Right atrium auricular region (tissue), 2 donors: ENCODE measurements around the gene GUCY1A1. TPM values are rescaled to one million over a fixed set of nuclear protein-coding genes. Genes with fewer than 3 reads are reported as not detected.
"Not testable (repeated sequence)": the region's sequence is repeated elsewhere in the genome, so short reads cannot be mapped to it uniquely, and the experiment has no call there.

ENCODE experiments used
- DNase-seq: peaks from one replicate; pipeline ENCODE4 v3.0.0-alpha.2; 2019; ENCODE audit warnings: low spot score
- H3K27ac ChIP-seq, 2 donors: fragments of 200-600 bp; sonication (generic); 1 replicate in 1 of 2; 2 replicates in 1 of 2; pipeline ENCODE4 v1.5.1; 2016 to 2019
- H3K27me3 ChIP-seq, 2 donors: fragments of 200-600 bp; sonication (generic); one replicate each; pipeline versions ENCODE4 v1.5.1 to v1.6.0; 2017 to 2019
- H3K36me3 ChIP-seq: fragments of 200-600 bp; sonication (generic); one replicate; pipeline ENCODE4 v1.5.1; 2016
- H3K4me1 ChIP-seq, 2 donors: fragments of 200-600 bp; sonication (generic); one replicate each; pipeline versions ENCODE4 v1.5.1 to v1.6.0; 2017 to 2019
- H3K4me3 ChIP-seq, 2 donors: fragments of 200-600 bp; sonication (generic); 1 replicate in 1 of 2; 2 replicates in 1 of 2; pipeline ENCODE4 v1.5.1; 2017 to 2019; ENCODE audit warnings: mild to moderate bottlenecking in 1 of 2, moderate library complexity in 1 of 2
- H3K9me3 ChIP-seq, 2 donors: fragments of 200-600 bp; sonication (generic); one replicate each; pipeline ENCODE4 v1.5.1; 2019
- total RNA-seq, 2 donors: library from RNA; depleted of rRNA; stranded (reverse); fragments of >200 nt; gene quantifications; one replicate each; pipeline ENCODE4 v1.1.0, GENCODE V29; 2016
- TF ChIP-seq, protein P1 (sequence below), 2 donors: fragments of 200-600 bp; sonication (generic); IDR thresholded peaks; one replicate each; pipeline ENCODE4 v1.5.1; 2019; ENCODE audit warnings: antibody characterized with exemption in 2 of 2

GUCY1A1 gene
- total RNA-seq, 2 donors from 2014 or later, result 35.5 to 52.5 TPM

DNA sequence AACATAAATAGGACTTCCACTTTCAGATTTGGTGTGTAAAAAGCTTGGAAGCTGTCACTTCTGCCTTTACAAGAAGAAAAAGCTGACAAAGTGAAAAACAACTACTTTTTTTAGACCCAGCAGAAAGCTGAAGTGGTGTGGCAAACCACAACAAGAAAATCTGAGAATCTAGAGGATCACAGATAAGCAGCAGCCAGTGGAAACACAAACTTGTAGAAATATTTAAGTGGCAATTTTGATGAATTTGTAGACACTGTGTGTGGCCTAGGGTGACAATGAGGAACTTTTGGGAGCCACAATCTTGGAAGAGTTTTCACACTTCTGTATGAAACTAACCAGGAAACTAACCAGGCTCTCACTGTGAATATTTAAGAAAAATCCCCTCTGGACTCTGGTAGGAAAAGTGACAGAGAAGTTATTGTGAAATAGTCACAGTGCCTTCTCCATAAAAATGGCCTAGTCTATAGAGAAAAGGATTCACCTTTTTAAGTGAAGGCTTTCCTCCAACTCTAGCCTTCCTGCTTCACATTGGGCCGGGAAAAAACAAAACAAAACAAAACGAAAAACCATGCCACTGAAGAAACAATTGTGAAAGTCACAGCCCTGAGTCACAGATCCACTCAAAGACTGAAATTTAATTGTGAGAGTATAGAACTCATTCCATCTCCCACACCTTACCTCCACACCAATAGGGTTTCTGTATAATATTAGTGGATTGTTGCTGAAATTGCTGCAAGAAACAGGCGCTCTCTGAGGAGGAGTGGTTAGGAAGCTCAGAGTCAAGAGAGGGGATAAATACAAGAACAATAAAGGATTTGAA, 26.7 kb upstream of the GUCY1A1 start:
- Histone ChIP-seq H3K4me3 (no peak overlapping the region), H3K4me1 (no peaks in the 10 kb centered on the region), H3K36me3 (no peaks in the 10 kb centered on the region), H3K27ac (no peak overlapping the region), H3K9me3 (no peaks in the 10 kb centered on the region), H3K27me3 (no peaks in the 10 kb centered on the region)
- DNase-seq, result no peak
- TF ChIP-seq, protein P1, sequence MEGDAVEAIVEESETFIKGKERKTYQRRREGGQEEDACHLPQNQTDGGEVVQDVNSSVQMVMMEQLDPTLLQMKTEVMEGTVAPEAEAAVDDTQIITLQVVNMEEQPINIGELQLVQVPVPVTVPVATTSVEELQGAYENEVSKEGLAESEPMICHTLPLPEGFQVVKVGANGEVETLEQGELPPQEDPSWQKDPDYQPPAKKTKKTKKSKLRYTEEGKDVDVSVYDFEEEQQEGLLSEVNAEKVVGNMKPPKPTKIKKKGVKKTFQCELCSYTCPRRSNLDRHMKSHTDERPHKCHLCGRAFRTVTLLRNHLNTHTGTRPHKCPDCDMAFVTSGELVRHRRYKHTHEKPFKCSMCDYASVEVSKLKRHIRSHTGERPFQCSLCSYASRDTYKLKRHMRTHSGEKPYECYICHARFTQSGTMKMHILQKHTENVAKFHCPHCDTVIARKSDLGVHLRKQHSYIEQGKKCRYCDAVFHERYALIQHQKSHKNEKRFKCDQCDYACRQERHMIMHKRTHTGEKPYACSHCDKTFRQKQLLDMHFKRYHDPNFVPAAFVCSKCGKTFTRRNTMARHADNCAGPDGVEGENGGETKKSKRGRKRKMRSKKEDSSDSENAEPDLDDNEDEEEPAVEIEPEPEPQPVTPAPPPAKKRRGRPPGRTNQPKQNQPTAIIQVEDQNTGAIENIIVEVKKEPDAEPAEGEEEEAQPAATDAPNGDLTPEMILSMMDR (IDR thresholded peaks at IDR 0.05), result no peak

- DNase-seq, result no peak
- no peak overlapping the region for H3K4me3 ChIP-seq
- H3K4me1 ChIP-seq, result no peaks in the 10 kb centered on the region
- no peaks in the 10 kb centered on the region for H3K9me3 ChIP-seq
- no peaks in the 10 kb centered on the region for H3K36me3 ChIP-seq
- H3K27me3 ChIP-seq, result no peaks in the 10 kb centered on the region
- H3K27ac ChIP-seq, result no peak overlapping the region
- TF ChIP-seq, protein P1 (IDR thresholded peaks at IDR 0.05), result no peak
Observed at GRCh38 chr4:155640751-155641150, 25.9 kb upstream of the GUCY1A1 start.

- Histone ChIP-seq H3K36me3 (no peaks in the 10 kb centered on the region), H3K4me3 (no peak overlapping the region), H3K9me3 (no peaks in the 10 kb centered on the region), H3K27me3 (no peaks in the 10 kb centered on the region), H3K4me1 (no peaks in the 10 kb centered on the region), H3K27ac (no peak overlapping the region)
- no peak for DNase-seq
- TF ChIP-seq, protein P1 (IDR thresholded peaks at IDR 0.05), result no peak
Observed at GRCh38 chr4:155643087-155643486, 23.6 kb upstream of the GUCY1A1 start.

GRCh38 chr4:155646001-155646400, 20.6 kb upstream of the GUCY1A1 start:
- Histone ChIP-seq H3K36me3 (no peaks in the 10 kb centered on the region), H3K4me1 (no peaks in the 10 kb centered on the region), H3K27ac (no peak overlapping the region), H3K27me3 (no peaks in the 10 kb centered on the region), H3K4me3 (no peak overlapping the region), H3K9me3 (no peaks in the 10 kb centered on the region)
- no peak for DNase-seq
- TF ChIP-seq, protein P1 (IDR thresholded peaks at IDR 0.05), result no peak

DNA sequence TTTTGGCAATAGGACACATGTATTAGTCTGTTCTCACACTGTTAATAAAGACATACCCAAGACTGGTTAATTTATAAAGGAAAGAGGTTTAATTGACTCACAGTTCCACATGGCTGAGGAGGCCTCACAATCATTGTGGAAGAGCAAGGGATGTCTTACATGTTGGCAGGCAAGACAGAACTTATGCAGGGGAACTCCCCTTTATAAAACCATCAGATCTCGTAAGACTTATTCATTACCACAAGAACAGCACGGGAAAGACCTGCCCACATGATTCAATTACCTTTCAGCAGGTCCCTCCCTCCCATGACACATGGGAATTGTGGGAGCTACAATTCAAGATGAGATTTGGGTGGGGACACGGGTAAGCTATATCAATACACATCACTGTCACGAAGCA, 15.9 kb upstream of the GUCY1A1 start:
- not testable (repeated sequence) for H3K9me3 ChIP-seq, H3K36me3 ChIP-seq, H3K27me3 ChIP-seq, DNase-seq, H3K27ac ChIP-seq, H3K4me3 ChIP-seq, H3K4me1 ChIP-seq

- no peak overlapping the region for H3K27ac ChIP-seq
- no peaks in the 10 kb centered on the region for H3K27me3 ChIP-seq
- no peak for DNase-seq
- H3K4me3 ChIP-seq, result no peak overlapping the region
- H3K4me1 ChIP-seq, result no peaks in the 10 kb centered on the region
- H3K36me3 ChIP-seq, result no peaks in the 10 kb centered on the region
- peaks cover 0 to 9% of the 10 kb centered on the region in 2 donors for H3K9me3 ChIP-seq
- TF ChIP-seq, protein P1 (IDR thresholded peaks at IDR 0.05), result no peak
Observed at GRCh38 chr4:155653052-155653451, 13.6 kb upstream of the GUCY1A1 start.
